ENCODE data around the gene FAM149B1.

DNA sequence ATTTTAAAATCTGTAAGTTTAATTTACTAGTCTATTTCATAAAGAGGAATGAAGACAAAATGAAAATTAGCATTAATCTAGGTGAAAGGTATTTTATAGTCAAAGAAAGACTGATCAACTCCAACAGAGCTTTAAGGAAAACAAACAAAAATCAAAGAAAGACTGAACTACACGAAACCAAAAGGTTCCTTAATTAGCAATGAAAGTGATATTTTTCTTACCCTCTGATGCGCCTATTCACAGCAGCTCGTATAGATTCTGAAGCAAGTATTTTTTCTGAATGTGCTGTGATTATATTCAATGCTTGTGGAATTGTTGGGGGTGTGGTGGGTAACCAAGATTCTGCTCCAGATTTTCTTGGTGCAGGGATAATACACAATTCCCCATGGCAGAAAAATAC lies 11.9 kb upstream of the FAM149B1 start:
- TF ChIP-seq CTCF (IDR thresholded peaks at IDR 0.05) (no peak), POLR2A (IDR thresholded peaks at IDR 0.05) (no peak)
